HFFc6 (cell line): ENCODE results near the gene PRAF2. TPM values are rescaled to one million over a fixed set of nuclear protein-coding genes. Genes with fewer than 3 reads are reported as not detected.

Experiments used
- DNase-seq: peaks from one replicate; pipeline ENCODE4 v3.0.0-alpha.2; 2018
- H3K27ac Mint-ChIP-seq: 2 replicates; pipeline ENCODE4 v1.8.0; 2020; ENCODE audit warnings: mild to moderate bottlenecking, mixed read lengths
- H3K27me3 Mint-ChIP-seq: 2 replicates; pipeline ENCODE4 v1.8.0; 2021; ENCODE audit warnings: mild to moderate bottlenecking, moderate library complexity, mixed read lengths; ENCODE audit not compliant: insufficient read depth
- H3K36me3 Mint-ChIP-seq: 2 replicates; pipeline ENCODE4 v1.8.0; 2021; ENCODE audit warnings: low read depth, mixed read lengths
- H3K4me1 Mint-ChIP-seq: 2 replicates; pipeline ENCODE4 v1.8.0; 2020; ENCODE audit warnings: low read depth, mixed read lengths
- H3K4me3 Mint-ChIP-seq: 2 replicates; pipeline ENCODE4 v1.8.0; 2020; ENCODE audit warnings: mild to moderate bottlenecking, moderate library complexity, mixed read lengths
- H3K9me3 Mint-ChIP-seq: 2 replicates; pipeline ENCODE4 v1.8.0; 2020; ENCODE audit warnings: mild to moderate bottlenecking, mixed read lengths
- CTCF ChIP-seq: fragments of 200-600 bp; sonication (generic); IDR thresholded peaks from 2 replicates; pipeline ENCODE4 v1.5.0; 2021; ENCODE audit warnings: antibody characterized with exemption, mild to moderate bottlenecking
- total RNA-seq, 6 experiments: library from RNA; stranded (reverse); fragmentation: NEBNext Ultra II Directional; extraction: Animal tissue kit (Norgen Biotek cat#: 25700); gene quantifications; 2 replicates in 1 of 6; 3 replicates in 5 of 6; pipeline ENCODE4 v1.2.3, GENCODE V29; 2021

PRAF2 gene
- total RNA-seq, 6 experiments from 2014 or later, result 68.0 to 100 (median 76.7) TPM

GRCh38 chrX:49054073-49054762 lies 19.6 kb downstream of the PRAF2 start:
- H3K27ac Mint-ChIP-seq, result no peak overlapping the region
- H3K4me3 Mint-ChIP-seq, result peak overlapping the region; percentile 64; the same call in 1 of the 2 replicates
- peaks cover 8% of the 10 kb centered on the region for H3K9me3 Mint-ChIP-seq
- DNase-seq, result no peak
- H3K27me3 Mint-ChIP-seq, result peaks cover 20% of the 10 kb centered on the region
- H3K4me1 Mint-ChIP-seq, result no peaks in the 10 kb centered on the region
- peaks cover 8% of the 10 kb centered on the region for H3K36me3 Mint-ChIP-seq
- TF ChIP-seq CTCF, result no peak

- TF ChIP-seq CTCF, result no peak
- Mint-ChIP-seq H3K4me3 (no peak overlapping the region; the same call in 1 of the 2 replicates), H3K36me3 (peaks cover 8% of the 10 kb centered on the region), H3K27me3 (peaks cover 20% of the 10 kb centered on the region), H3K27ac (no peak overlapping the region), H3K9me3 (peaks cover 8% of the 10 kb centered on the region), H3K4me1 (no peaks in the 10 kb centered on the region)
- DNase-seq, result no peak
These were observed 20.4 kb downstream of the PRAF2 start for GRCh38 chrX:49053223-49054072.

- TF ChIP-seq CTCF, result peak; percentile 23; the same call in 1 of the 2 replicates
- peaks cover 1% of the 10 kb centered on the region for H3K27me3 Mint-ChIP-seq
- H3K36me3 Mint-ChIP-seq, result peaks cover 16% of the 10 kb centered on the region
- DNase-seq, result no peak
- no peaks in the 10 kb centered on the region for H3K9me3 Mint-ChIP-seq
- H3K4me3 Mint-ChIP-seq, result peak overlapping the region; percentile 74
- peak overlapping the region; percentile 78 for H3K27ac Mint-ChIP-seq
- peaks cover 23% of the 10 kb centered on the region for H3K4me1 Mint-ChIP-seq
These were observed 29.9 kb downstream of the PRAF2 start for GRCh38 chrX:49043987-49044281.

GRCh38 chrX:49043220-49043986 lies 30.4 kb downstream of the PRAF2 start, which contains the start of gene TFE3:
TFE3 (minus strand) TSS chrX:49043357; CDS start chrX:49043226, 131 bp downstream.
- DNase-seq, result peak; percentile 98
- H3K9me3 Mint-ChIP-seq, result no peaks in the 10 kb centered on the region
- peaks cover 20% of the 10 kb centered on the region for H3K36me3 Mint-ChIP-seq
- peak; percentile 77 for TF ChIP-seq CTCF
- H3K4me1 Mint-ChIP-seq, result peaks cover 28% of the 10 kb centered on the region
- peaks cover 1% of the 10 kb centered on the region for H3K27me3 Mint-ChIP-seq
- peak within 1 kb of the TSS; percentile 97 for H3K27ac Mint-ChIP-seq
- peak within 1 kb of the TSS; percentile 93 for H3K4me3 Mint-ChIP-seq

GRCh38 chrX:49042581-49043219 lies 31.1 kb downstream of the PRAF2 start:
- H3K4me3 Mint-ChIP-seq, result peak overlapping the region; percentile 93
- DNase-seq, result no peak
- H3K27ac Mint-ChIP-seq, result peak overlapping the region; percentile 97
- TF ChIP-seq CTCF, result no peak
- H3K4me1 Mint-ChIP-seq, result peaks cover 35% of the 10 kb centered on the region
- H3K27me3 Mint-ChIP-seq, result peaks cover 1% of the 10 kb centered on the region
- H3K9me3 Mint-ChIP-seq, result no peaks in the 10 kb centered on the region
- H3K36me3 Mint-ChIP-seq, result peaks cover 24% of the 10 kb centered on the region
